ENCODE measurements around the gene NKTR.

DNA sequence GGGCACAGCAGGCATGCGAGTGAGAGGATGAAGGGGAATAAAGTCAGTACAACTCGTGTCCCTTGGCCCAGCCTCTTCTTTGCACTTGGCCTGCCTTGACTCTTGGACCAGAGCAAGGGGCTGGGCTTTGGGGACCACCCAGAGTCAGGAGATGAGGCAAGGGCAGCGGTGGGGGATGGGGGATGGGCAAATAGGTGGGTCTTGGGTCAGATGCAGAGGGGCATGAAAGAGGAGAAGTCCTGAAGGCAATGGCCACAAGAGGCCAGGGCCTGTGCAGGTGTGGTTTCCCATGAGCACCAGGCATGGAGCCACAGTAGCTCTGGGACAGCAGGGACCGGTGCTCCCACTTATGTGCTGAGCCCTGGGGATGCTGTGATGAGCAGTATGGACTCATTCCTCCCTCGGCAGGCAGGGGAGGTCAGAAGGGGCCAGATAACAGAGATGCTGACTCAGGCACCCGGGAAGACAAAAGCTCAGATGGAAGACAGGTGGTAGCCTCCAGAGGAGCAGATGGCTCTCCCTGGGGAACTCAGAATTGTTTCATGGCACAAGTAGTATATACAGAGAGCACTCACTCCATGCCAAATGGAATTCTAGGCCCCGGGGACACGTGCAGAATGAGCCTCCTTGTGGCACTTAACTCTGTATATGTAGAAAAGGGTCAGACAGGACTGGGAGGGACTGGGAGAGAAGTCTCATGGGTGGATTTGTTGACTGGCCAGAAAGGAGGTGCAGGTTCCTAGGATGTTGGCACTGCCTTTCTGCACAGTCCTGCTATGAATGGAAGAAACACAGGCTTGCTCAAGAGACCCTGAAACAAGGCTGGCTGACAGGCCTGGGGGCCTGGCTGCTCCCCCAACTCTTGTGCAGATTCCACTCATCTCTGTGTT is 67.3 kb downstream of the NKTR start:
- no peak for TF ChIP-seq YY1 (IDR thresholded peaks at IDR 0.05; ENCODE audit: insufficient read depth, insufficient read length)
- no peak for TF ChIP-seq SUZ12 (IDR thresholded peaks at IDR 0.05; ENCODE audit: extremely low read depth, insufficient read depth, insufficient read length)

Measured in NT2/D1 (cell line).